Measurements from ENCODE around the gene AOC1.

DNA sequence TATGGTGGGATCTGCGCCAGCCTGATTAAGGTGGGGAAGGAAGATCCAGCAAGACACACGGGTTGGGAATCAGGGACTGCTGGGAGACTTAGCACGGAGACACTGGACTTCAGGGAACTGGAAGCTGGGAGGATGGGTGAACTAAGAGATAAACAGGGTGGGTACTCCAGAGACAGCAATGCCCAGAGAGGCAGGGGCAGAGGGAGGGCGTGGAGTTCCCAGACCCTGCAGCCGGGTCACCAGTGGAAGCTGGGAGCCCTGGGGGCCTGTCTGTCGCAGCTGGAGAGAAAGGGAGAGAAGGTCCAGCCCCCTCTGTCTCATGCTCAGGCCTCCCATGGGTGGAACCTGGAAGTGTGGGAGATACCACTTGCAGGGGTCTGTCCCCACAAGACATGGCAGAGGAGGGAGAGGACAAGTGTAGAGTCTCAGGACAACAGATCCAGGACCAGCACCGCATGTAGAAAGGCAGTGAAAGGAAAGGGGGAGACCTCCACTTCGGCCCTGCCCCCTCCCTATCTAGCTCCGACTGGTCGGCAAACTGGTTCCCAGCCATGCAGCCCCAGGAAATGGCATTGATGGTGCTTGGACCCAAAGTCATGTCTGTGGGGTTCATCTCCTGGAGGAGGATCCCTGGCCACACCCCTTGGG, 44.4 kb downstream of the AOC1 start:
- no peak for TF ChIP-seq BHLHE40 (IDR thresholded peaks at IDR 0.05; ENCODE audit: borderline replicate concordance in 1 of 2, low read depth in 2 of 2, low read length in 1 of 2)
- TF ChIP-seq PAX8 (IDR thresholded peaks at IDR 0.05): no peak

Measured in GM12878 (cell line).